GM18519 (cell line): ENCODE results near the gene RNF150.
"Not testable (repeated sequence)": the region's sequence is repeated elsewhere in the genome, so short reads cannot be mapped to it uniquely, and the experiment has no call there.

Source experiments
- ATAC-seq: cut with Tn5 transposase; IDR thresholded peaks from one replicate; pipeline ENCODE4 v1.9.1; 2021; ENCODE audit warnings: mild to moderate bottlenecking, moderate library complexity; ENCODE audit not compliant: unreplicated experiment, low FRiP score

RNF150 gene

DNA sequence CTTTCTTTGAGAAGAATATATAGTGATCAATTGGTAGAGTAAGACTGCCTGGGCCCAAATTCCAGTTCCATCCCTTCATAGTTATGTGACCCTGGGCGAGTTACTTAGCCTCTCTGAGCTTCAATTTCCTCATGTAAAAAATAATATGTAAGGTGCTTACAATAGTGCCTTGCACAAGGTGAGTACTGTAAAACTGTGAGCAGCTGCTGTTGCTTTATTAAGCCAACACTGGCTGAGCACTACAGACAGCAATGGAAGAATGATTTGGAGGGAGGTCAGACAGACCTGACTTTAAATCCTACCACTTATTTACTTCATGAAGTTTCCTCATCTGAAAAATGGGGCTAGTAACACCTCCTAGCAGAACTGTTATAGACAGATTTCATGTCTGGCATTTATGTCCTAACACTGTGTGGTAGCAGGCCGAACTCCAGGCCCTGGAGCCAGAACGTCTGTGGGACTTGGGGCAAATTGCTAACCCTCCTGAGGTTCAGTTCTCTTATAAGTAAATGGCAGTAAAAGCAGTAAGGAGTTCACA lies 53.8 kb downstream of the RNF150 start:
- no peak for ATAC-seq

GRCh38 chr4:141078871-141079270 lies 54.4 kb downstream of the RNF150 start:
- ATAC-seq: no peak

DNA sequence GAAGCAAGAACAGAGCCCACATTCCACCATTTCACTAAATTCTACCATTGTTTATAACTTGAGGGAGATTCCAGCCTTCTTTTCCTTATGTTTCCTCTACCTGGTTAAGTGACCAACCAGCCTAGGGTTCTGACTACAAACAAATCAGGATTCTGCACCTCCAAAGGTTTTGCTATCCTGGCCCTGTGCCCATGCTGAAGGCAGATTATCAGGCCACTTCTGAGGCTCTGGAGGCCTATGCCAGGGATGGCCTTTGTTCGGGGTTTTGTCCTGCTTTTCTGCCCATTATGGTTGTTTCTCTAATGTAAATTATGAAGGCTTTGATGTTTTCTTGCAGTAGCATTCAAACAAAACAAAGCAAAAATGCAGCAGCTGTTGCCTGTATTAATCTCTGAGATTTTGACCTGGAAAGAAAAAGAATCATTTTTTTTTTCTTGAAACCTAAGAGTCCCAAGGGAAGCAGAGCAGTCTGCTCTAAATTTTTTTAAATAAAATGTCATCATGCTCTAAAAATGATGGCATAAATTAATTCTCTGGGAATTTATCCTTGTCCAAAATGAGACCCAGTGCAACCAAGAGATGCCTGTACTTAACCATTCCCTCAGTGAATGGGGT lies 55.6 kb downstream of the RNF150 start:
- no peak for ATAC-seq

DNA sequence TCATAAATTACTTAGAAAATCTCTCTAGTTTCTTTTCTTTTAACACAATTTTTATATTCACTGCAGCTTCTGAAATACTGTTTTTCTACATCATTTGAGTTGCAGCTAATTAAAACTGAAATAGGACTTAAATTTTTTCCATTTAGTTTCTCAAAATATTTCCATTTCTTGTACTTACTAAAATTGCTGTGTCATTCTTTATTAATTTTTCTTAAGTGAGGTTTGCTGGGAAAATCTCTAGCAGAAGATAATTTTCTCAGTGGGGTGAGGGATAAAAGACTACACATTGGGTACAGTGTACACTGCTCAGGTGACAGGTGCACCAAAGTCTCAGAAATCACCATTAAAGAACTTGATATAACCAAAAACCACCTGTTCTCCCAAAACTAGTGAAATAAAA lies 57.7 kb downstream of the RNF150 start:
- no peak for ATAC-seq

DNA sequence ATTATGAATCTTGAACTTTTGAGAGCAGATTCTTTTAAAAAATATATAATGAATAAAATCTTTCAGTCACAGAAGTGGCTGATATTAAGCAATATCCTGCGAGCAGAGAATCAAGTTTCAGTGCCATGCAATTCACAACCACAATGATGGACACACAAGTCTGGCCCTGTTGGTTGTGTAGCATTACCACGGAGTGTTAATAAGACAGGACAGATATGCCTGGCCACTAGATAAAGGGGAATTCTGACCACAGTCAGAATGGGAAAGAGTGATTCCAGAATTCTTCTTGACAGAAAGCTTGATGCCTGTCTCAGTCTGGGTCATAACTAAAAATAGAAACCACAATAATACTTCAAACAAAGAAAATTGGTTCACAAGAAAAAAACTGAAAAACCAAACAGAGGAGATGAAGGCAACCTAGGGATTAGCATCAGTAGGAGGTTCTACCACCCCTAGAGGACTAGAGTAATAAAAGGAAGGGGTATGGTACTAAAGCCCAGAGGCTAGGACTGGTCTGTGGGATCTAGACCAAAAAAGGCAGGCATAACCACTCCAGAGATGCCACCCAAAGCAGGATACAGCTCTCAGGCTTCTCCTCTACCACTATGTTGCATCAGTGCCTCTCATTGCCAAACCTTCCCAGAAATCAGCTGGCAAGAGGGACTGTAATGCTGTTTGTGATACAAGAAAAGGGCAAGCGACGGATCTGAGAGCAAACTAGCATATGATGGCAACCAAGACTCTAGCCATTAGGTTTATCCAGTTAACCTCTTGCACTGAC lies 59.0 kb downstream of the RNF150 start:
- no peak for ATAC-seq

GRCh38 chr4:141066690-141067089 lies 66.6 kb downstream of the RNF150 start:
- no peak for ATAC-seq

DNA sequence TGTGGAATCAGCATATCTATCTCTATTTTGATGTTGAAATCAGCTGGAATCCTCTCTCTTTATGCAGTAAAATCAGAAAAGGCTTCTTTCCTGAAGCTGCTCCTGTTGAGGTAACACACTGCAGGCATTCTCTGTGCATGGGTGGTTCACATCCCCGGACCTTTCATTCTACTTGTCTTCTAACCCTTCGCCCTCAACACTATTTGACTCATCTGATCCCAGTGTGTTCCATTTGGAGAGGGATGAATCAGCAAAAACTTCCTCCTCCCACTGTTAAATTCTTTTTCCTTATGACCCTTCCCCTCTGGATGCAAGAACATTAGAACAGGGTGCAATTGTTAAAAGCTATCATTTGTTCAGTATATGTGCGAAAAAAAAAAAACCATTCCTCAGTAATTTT lies 67.4 kb downstream of the RNF150 start:
- ATAC-seq: no peak

DNA sequence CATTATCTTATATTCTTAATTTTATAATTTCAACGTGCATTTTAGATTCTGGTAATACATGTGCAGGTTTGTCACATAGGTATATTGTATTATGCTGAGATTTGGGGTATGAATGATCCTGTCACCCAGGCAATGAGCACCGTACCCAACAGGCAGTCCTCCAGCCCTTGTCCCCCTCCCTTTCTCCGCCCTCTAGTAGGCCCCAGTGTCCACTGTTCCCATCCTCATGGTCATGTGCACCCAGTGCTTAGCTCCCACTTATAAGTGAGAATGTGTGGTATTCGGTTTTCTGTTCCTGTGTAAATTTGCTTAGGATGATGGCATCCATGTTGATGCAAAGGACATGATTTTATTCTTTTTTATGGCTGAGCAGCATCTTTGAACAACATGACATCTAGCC lies 70.6 kb downstream of the RNF150 start:
- no peak for ATAC-seq

DNA sequence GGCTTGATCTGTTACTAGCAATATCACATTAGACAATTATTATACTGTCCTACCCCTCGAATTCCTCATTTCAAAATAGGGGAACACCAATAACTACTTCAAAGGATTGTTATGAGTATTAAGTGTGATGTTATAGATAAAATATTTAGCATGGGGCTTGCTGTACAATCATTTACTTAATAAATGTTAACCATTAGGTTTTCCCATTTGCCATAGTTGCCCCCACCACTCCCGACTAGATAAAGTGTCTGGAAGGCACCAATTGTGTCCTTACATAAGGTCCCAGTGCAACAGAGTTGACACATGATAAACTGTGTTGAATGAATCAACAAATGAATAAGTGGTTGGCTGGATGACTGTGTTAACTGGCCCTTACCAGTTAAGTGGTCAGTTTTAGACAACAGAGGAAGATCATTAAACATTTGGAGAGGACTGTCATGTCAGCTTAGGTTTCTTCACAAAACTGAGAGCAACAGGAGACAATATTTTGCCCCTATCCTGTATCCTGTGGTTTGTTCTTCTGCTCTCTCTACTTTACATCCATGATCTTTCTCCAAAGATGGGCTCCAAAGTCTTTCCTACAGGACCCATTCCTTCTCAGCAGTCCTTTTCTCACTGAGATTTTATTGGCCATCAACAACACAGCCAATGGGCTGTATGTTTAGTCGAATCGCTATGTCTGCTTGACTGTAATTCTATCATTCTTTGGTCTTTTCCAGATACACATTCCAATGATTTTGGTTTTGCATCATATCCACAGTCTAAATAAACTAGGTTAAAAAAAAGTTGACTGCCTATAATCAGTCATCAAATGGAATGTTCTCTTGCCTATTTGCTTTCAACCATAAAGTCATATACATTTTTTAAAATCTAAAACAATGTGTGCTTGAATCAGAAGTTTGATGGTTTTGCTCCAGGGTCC lies 74.4 kb downstream of the RNF150 start:
- ATAC-seq: no peak

GRCh38 chr4:141057582-141057981 lies 75.7 kb downstream of the RNF150 start:
- no peak for ATAC-seq

- no peak for ATAC-seq
Observed at GRCh38 chr4:141056473-141056872, 76.8 kb downstream of the RNF150 start.

GRCh38 chr4:141054446-141054845 lies 78.8 kb downstream of the RNF150 start:
- ATAC-seq: no peak

DNA sequence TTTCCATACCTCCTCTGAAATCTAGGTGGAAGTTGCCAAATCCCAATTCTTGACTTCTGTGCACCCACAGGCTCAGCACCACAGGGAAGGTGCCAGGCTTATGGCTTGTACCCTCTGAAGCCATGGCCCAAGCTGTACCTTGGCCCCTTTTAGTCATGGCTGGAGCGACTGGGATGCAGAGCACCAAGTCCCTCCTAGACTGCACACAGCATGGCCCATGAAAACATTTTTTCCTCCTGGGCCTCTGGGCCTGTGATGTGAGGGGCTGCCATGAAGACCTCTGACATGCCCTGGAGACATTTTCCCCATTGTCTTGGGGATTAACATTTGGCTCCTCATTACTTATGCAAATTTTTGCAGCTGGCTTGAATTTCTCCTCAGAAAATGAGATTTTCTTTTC lies 82.3 kb downstream of the RNF150 start:
- ATAC-seq: not testable (repeated sequence)

DNA sequence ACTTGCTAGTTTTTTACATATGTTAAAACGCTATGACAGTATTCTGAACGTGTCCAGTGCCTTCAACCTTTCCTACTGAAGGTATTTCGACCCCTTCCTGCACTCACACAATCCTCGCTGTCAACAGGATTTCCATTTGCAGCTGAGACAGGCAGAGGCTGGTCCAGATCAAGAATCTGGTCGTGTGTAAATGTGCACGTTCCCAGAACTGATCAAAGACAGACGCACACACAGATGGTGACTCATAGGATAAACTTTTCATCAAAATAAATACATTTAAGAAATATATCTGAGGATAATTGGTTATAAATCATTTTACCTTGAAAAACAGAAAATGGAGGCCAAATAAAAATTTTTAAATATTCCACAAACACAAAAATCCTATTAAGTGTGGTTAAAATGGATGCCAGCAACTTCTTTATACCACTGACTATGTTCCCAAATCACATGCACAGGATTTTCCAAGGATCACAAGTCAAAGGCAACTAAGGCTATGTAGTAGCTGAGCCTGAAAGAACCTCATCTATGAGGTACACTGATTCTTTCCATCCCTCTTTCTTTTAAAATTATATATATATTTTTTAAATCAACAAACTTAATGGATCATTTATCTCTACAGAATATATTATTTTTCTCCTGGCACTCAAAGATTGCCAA lies 85.9 kb downstream of the RNF150 start:
- ATAC-seq: no peak

GRCh38 chr4:141046255-141046654 lies 87.0 kb downstream of the RNF150 start:
- ATAC-seq: no peak

- no peak for ATAC-seq
Observed at GRCh38 chr4:141045848-141046247, 87.4 kb downstream of the RNF150 start.

GRCh38 chr4:141041021-141041476 lies 92.2 kb downstream of the RNF150 start:
- ATAC-seq: no peak

GRCh38 chr4:141039156-141039555 lies 94.1 kb downstream of the RNF150 start:
- no peak for ATAC-seq

- no peak for ATAC-seq
Observed at GRCh38 chr4:141038428-141038827, 94.8 kb downstream of the RNF150 start.

DNA sequence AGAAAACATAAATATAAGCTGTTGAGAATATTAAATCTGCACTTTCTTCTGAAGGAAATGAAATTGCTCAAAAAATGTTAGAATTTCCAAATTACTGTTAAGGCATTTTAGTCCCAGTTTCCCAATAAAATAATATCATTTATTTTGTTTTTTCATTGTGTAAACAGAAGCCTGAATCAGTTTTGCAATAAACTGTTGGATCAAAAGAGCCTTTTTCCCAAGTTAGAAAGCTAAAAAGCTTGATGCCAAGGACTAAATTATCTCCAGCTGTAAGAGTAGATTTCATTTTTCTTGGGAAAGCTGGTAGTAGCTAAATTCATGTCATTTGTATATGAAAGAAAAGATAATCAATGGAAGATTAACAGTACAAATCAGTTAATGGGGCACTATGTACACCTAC lies 95.8 kb downstream of the RNF150 start:
- no peak for ATAC-seq
